SK-N-SH treated with all-trans-retinoic acid at 6 μM for 48 hours (cell line): ENCODE data around the gene C12orf57.

Source experiments
- ATAC-seq: fragments of 200-7000 bp; cut with Tn5 transposase; 3 replicates; pipeline ENCODE4 v1.9.1; 2020; ENCODE audit warnings: mild to moderate bottlenecking, moderate library complexity
- ARNTL ChIP-seq: fragments of 450-650 bp; formaldehyde crosslinking; IDR thresholded peaks from 2 replicates; pipeline ENCODE4 v1.5.0; 2020; ENCODE audit warnings: low read depth, mild to moderate bottlenecking, moderate library complexity, borderline replicate concordance
- CSRNP3 ChIP-seq: fragments of 250-450 bp; sonication (Bioruptor Pico); IDR thresholded peaks from 2 replicates; pipeline ENCODE4 v1.5.1; 2021; ENCODE audit warnings: mild to moderate bottlenecking, moderate library complexity
- ESRRG ChIP-seq: fragments of 250-450 bp; sonication (Bioruptor Pico); IDR thresholded peaks from 2 replicates; pipeline ENCODE4 v1.6.1; 2021; ENCODE audit warnings: mild to moderate bottlenecking
- ISL1 ChIP-seq: fragments of 250-450 bp; sonication (Bioruptor Pico); IDR thresholded peaks from 2 replicates; pipeline ENCODE4 v2.1.2; 2022; ENCODE audit warnings: mild to moderate bottlenecking, moderate library complexity
- OSR1 ChIP-seq: fragments of 250-450 bp; sonication (Bioruptor Pico); IDR thresholded peaks from 2 replicates; pipeline ENCODE4 v1.8.0; 2022; ENCODE audit warnings: moderate library complexity, mild to moderate bottlenecking, inconsistent platforms
- PATZ1 ChIP-seq: fragments of 250-450 bp; sonication (Bioruptor Pico); IDR thresholded peaks from 2 replicates; pipeline ENCODE4 v1.8.0; 2020; ENCODE audit warnings: mild to moderate bottlenecking, moderate library complexity, borderline replicate concordance
- PPARA ChIP-seq: fragments of 250-450 bp; sonication (Bioruptor Pico); IDR thresholded peaks from 2 replicates; pipeline ENCODE4 v1.5.0; 2020; ENCODE audit warnings: mild to moderate bottlenecking, borderline replicate concordance
- RARB ChIP-seq: fragments of 250-450 bp; sonication (Bioruptor Pico); IDR thresholded peaks from 2 replicates; pipeline ENCODE4 v1.8.0; 2021; ENCODE audit warnings: mild to moderate bottlenecking, moderate library complexity
- TOX ChIP-seq: fragments of 250-450 bp; sonication (Bioruptor Pico); IDR thresholded peaks from 2 replicates; pipeline ENCODE4 v1.8.0; 2021; ENCODE audit warnings: mild to moderate bottlenecking, moderate library complexity, borderline replicate concordance
- TSHZ2 ChIP-seq: fragments of 250-450 bp; sonication (Bioruptor Pico); IDR thresholded peaks from 2 replicates; pipeline ENCODE4 v1.5.0; 2020; ENCODE audit warnings: mild to moderate bottlenecking, moderate library complexity
- ZNF70 ChIP-seq: fragments of 450-650 bp; formaldehyde crosslinking; IDR thresholded peaks from 2 replicates; pipeline ENCODE4 v1.5.0; 2020; ENCODE audit warnings: mild to moderate bottlenecking, moderate library complexity
- ZNF8 ChIP-seq: fragments of 450-650 bp; formaldehyde crosslinking; IDR thresholded peaks from 2 replicates; pipeline ENCODE4 v1.5.0; 2020; ENCODE audit warnings: mild to moderate bottlenecking, moderate library complexity
- TF ChIP-seq, protein P1 (sequence below): fragments of 250-450 bp; sonication (Bioruptor Pico); IDR thresholded peaks from 2 replicates; pipeline ENCODE4 v1.8.0; 2021; ENCODE audit warnings: low read depth, mild to moderate bottlenecking, moderate library complexity, borderline replicate concordance
- TF ChIP-seq, protein P2 (sequence below): fragments of 250-450 bp; sonication (Bioruptor Pico); IDR thresholded peaks from 2 replicates; pipeline ENCODE4 v1.5.1; 2020; ENCODE audit warnings: low read depth, mild to moderate bottlenecking, moderate library complexity

Gene C12orf57

DNA sequence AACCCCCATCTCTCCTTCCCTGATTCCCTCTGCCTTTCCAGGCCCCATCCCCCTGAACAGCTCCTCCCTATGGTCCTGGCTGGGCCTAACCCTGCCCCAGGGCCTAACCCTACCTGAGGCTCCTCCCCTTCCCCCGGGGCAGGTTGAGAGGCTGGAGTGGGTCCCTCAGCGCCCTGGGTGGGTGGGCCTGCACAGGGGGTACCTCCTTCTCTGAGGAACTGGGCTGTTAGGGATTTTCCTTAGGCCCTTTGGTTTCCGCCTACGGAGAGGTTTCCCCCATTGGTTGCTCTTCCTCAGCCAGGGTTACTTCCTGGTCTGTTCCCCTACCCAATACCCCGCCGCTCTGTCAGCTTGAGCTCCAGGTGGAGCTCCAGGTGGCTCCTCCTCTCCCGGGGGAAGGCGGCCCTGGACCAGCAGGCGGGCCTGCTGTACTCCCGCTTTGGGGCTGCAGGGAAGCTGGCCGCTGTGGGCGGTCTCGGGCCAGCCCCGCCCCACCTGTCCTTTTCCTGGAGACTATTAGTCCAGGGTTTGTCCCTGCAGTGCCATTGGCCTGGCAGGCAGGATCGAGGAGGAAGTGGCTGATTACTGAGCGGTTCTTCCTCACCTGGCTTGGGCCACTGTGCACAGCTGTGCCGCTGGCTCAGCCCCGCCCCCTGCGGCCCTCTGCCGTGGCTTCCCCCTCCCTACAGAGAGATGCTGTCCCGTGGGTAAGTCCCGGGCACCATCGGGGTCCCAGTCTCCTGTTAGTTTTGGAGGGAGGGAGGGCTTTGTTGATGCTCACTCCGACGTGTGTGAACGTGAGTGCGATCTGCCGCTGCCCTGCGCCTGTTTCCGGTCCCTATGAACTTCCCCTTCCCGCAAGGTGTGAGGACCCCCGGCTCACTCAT is 2.5 kb downstream of the C12orf57 start:
- TF ChIP-seq OSR1 (CRISPR knock-in tag) (no peak), PATZ1 (CRISPR knock-in tag) (no peak), ISL1 (CRISPR knock-in tag) (no peak), TSHZ2 (no peak), CSRNP3 (CRISPR knock-in tag) (no peak), PPARA (CRISPR knock-in tag) (no peak), ZNF70 (CRISPR knock-in tag) (no peak)
- TF ChIP-seq, protein P1, sequence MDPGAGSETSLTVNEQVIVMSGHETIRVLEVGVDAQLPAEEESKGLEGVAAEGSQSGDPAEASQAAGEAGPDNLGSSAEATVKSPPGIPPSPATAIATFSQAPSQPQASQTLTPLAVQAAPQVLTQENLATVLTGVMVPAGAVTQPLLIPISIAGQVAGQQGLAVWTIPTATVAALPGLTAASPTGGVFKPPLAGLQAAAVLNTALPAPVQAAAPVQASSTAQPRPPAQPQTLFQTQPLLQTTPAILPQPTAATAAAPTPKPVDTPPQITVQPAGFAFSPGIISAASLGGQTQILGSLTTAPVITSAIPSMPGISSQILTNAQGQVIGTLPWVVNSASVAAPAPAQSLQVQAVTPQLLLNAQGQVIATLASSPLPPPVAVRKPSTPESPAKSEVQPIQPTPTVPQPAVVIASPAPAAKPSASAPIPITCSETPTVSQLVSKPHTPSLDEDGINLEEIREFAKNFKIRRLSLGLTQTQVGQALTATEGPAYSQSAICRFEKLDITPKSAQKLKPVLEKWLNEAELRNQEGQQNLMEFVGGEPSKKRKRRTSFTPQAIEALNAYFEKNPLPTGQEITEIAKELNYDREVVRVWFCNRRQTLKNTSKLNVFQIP (CRISPR knock-in tag) = no peak
- no peak for ATAC-seq

GRCh38 chr12:6946920-6947374 is 3.1 kb downstream of the C12orf57 start:
- ATAC-seq = no peak
- TF ChIP-seq, protein P1 (CRISPR knock-in tag) = no peak
- TF ChIP-seq ARNTL (CRISPR knock-in tag) (no peak), ZNF8 (no peak), PPARA (CRISPR knock-in tag) (no peak), TSHZ2 (no peak), ESRRG (CRISPR knock-in tag) (no peak)
- TF ChIP-seq, all 23 proteins: peak for 0

GRCh38 chr12:6947615-6948014 is 3.8 kb downstream of the C12orf57 start:
- ATAC-seq = no peak
- TF ChIP-seq ZNF70 (CRISPR knock-in tag) (no peak), RARB (no peak), TOX (no peak)
- TF ChIP-seq, protein P2, sequence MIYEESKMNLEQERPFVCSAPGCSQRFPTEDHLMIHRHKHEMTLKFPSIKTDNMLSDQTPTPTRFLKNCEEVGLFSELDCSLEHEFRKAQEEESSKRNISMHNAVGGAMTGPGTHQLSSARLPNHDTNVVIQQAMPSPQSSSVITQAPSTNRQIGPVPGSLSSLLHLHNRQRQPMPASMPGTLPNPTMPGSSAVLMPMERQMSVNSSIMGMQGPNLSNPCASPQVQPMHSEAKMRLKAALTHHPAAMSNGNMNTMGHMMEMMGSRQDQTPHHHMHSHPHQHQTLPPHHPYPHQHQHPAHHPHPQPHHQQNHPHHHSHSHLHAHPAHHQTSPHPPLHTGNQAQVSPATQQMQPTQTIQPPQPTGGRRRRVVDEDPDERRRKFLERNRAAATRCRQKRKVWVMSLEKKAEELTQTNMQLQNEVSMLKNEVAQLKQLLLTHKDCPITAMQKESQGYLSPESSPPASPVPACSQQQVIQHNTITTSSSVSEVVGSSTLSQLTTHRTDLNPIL (CRISPR knock-in tag) = no peak
